NCI-H146 treated with DMSO at 0.1 percent for 48 hours (cell line): ENCODE data around the gene ERN1.
"Not testable (repeated sequence)": the region's sequence is repeated elsewhere in the genome, so short reads cannot be mapped to it uniquely, and the experiment has no call there.

Experiments
- DNase-seq: peaks from one replicate; lab custom pipeline; 2025; ENCODE audit not compliant: unreplicated experiment; lab: John Stamatoyannopoulos, UW

ERN1 gene

GRCh38 chr17:64037180-64037579 is 92.8 kb downstream of the ERN1 start:
- no peak for DNase-seq

- no peak for DNase-seq
Measured at GRCh38 chr17:64036198-64036922, 93.6 kb downstream of the ERN1 start.

GRCh38 chr17:64032081-64032480 is 97.9 kb downstream of the ERN1 start:
- DNase-seq: no peak

- peak; percentile 14 for DNase-seq
Measured at GRCh38 chr17:64028874-64029464, 101.0 kb downstream of the ERN1 start.

- DNase-seq: peak; percentile 76
Measured at GRCh38 chr17:64025732-64026294, 104.1 kb downstream of the ERN1 start.

GRCh38 chr17:64024781-64025731 is 104.9 kb downstream of the ERN1 start:
- DNase-seq: no peak

GRCh38 chr17:64024215-64024654 is 105.7 kb downstream of the ERN1 start:
- peak; percentile 25 for DNase-seq

GRCh38 chr17:64022611-64023063 is 107.3 kb downstream of the ERN1 start:
- DNase-seq: no peak

GRCh38 chr17:64020056-64020766 is 109.7 kb downstream of the ERN1 start, which contains the start of gene ICAM2:
Gene ICAM2, minus strand, starts transcription at chr17:64020633. Its CDS starts 13,942 bp downstream, at chr17:64006691.
- peak; percentile 17 for DNase-seq

GRCh38 chr17:64019551-64019961 is 110.4 kb downstream of the ERN1 start:
- not testable (repeated sequence) for DNase-seq

GRCh38 chr17:64017381-64017980 is 112.5 kb downstream of the ERN1 start:
- DNase-seq: no peak

GRCh38 chr17:64016974-64017373 is 113.0 kb downstream of the ERN1 start:
- no peak for DNase-seq

- no peak for DNase-seq
Measured at GRCh38 chr17:64016231-64016784, 113.6 kb downstream of the ERN1 start.

- DNase-seq: no peak
Measured at GRCh38 chr17:64015447-64015846, 114.5 kb downstream of the ERN1 start.

GRCh38 chr17:64009571-64010402 is 120.2 kb downstream of the ERN1 start:
- no peak for DNase-seq

- no peak for DNase-seq
Measured at GRCh38 chr17:64008830-64009229, 121.1 kb downstream of the ERN1 start.

- DNase-seq: no peak
Measured at GRCh38 chr17:64008346-64008745, 121.6 kb downstream of the ERN1 start.

GRCh38 chr17:64007838-64008282 is 122.1 kb downstream of the ERN1 start:
- no peak for DNase-seq
